Neural cell (in vitro differentiated cells): Measurements from ENCODE around the gene GOLGA6D.

ENCODE experiments used
- CTCF ChIP-seq: fragments of 450-650 bp; IDR thresholded peaks from 2 replicates; pipeline ENCODE4 v1.5.1; 2014; ENCODE audit warnings: antibody characterized with exemption, mild to moderate bottlenecking, moderate library complexity; ENCODE audit not compliant: poor library complexity, severe bottlenecking
- EP300 ChIP-seq: fragments of 450-650 bp; conservative IDR thresholded peaks from 2 replicates; pipeline ENCODE4 v1.6.1; 2014; ENCODE audit warnings: antibody characterized with exemption, mild to moderate bottlenecking, moderate library complexity; ENCODE audit not compliant: poor library complexity, severe bottlenecking
- EZH2 ChIP-seq: fragments of 200-600, 300-800 bp; shearing (Covaris generic), sonication (generic); IDR thresholded peaks from 2 replicates; pipeline ENCODE4 v1.6.1; 2014; ENCODE audit warnings: antibody characterized with exemption, low read length, borderline replicate concordance, mild to moderate bottlenecking; ENCODE audit not compliant: insufficient read depth, poor library complexity, severe bottlenecking
- MXI1 ChIP-seq: fragments of 450-650 bp; conservative IDR thresholded peaks from 2 replicates; pipeline ENCODE4 v1.6.1; 2014; ENCODE audit warnings: antibody characterized with exemption, mild to moderate bottlenecking; ENCODE audit not compliant: poor library complexity, severe bottlenecking
- POLR2AphosphoS5 ChIP-seq: IDR thresholded peaks from 2 replicates; pipeline ENCODE4 v1.6.1; 2012
- RAD21 ChIP-seq: fragments of 450-650 bp; conservative IDR thresholded peaks from 2 replicates; pipeline ENCODE4 v1.6.1; 2014; ENCODE audit warnings: antibody characterized with exemption, mild to moderate bottlenecking, moderate library complexity
- REST ChIP-seq: IDR thresholded peaks from 2 replicates; pipeline ENCODE4 v1.6.1; 2012; ENCODE audit warnings: borderline replicate concordance
- SMC3 ChIP-seq: fragments of 450-650 bp; conservative IDR thresholded peaks from 2 replicates; pipeline ENCODE4 v1.6.1; 2014; ENCODE audit warnings: antibody characterized with exemption, mild to moderate bottlenecking, moderate library complexity; ENCODE audit not compliant: poor library complexity
- TAF1 ChIP-seq: IDR thresholded peaks from 2 replicates; pipeline ENCODE4 v1.6.1; 2012; ENCODE audit warnings: low read depth

GRCh38 chr15:75237316-75237982 is 45.2 kb upstream of the GOLGA6D start:
- TF ChIP-seq POLR2AphosphoS5 (no peak), CTCF (no peak), RAD21 (no peak), EZH2 (no peak), REST (no peak), TAF1 (no peak), SMC3 (no peak), EP300 (no peak), MXI1 (no peak)
